Psoas muscle (tissue), 8 donors: ENCODE data around the gene DIP2C. TPM values are rescaled to one million over a fixed set of nuclear protein-coding genes. Genes with fewer than 3 reads are reported as not detected.

Experiments used
- ATAC-seq, 4 donors: fragments of 200-7000 bp; cut with Tn5 transposase; one replicate each; pipeline ENCODE4 v1.9.1; 2020; ENCODE audit warnings: moderate library complexity in 3 of 4, mild to moderate bottlenecking in 2 of 4
- DNase-seq, 2 donors: peaks; one replicate each; pipeline ENCODE4 v3.0.0-alpha.2; 2020
- H3K27ac ChIP-seq: fragments of 200-600 bp; one replicate; pipeline ENCODE4 v1.8.0; 2022
- H3K27me3 ChIP-seq, 3 donors: fragments of 200-600 bp in 1 of 3; one replicate each; pipeline versions ENCODE4 v1.6.1 to v1.8.0; 2013 to 2022; ENCODE audit warnings: low read length in 2 of 3, mild to moderate bottlenecking in 2 of 3, moderate library complexity in 1 of 3; ENCODE audit not compliant: insufficient read depth in 3 of 3
- H3K36me3 ChIP-seq, 2 donors: fragments of 200-600 bp in 1 of 2; one replicate each; pipeline versions ENCODE4 v1.6.1 to v1.8.0; 2013 to 2022; ENCODE audit warnings: low read depth in 1 of 2, mild to moderate bottlenecking in 1 of 2, moderate library complexity in 1 of 2; ENCODE audit not compliant: insufficient read depth in 1 of 2
- H3K4me1 ChIP-seq: fragments of 200-600 bp; one replicate; pipeline ENCODE4 v1.8.0; 2022
- H3K4me3 ChIP-seq: fragments of 200-600 bp; one replicate; pipeline ENCODE4 v1.8.0; 2022; ENCODE audit warnings: mild to moderate bottlenecking
- H3K9me3 ChIP-seq: fragments of 200-600 bp; one replicate; pipeline ENCODE4 v1.8.0; 2022
- WGBS, 3 donors: extraction: QIAGEN DNeasy Blood & Tissue Kit; methylation state at CpG; one replicate each; pipeline versions ENCODE4 v1.1.6 to v1.1.7; 2013; 5-methylcytosine and 5-hydroxymethylcytosine counted together
- intact Hi-C, 2 donors: fragments of 100-400 bp; cut with DNase I; formaldehyde crosslinking; loops; one replicate each; pipeline versions ENCODE4 v1.11.0 to v1.14.2; 2022
- polyA plus RNA-seq, 3 donors: library from polyadenylated mRNA; stranded (reverse); fragments of 200-250 nt; gene quantifications; one replicate each; pipeline ENCODE4 v1.2.3, GENCODE V29; 2013
- total RNA-seq, 4 donors: library from RNA; stranded (reverse); fragmentation: NEBNext Ultra II Directional in 2 of 4; extraction: Animal tissue kit (Norgen Biotek cat#: 25700) in 2 of 4; gene quantifications; one replicate each; pipeline versions ENCODE4 v1.2.1 to v1.2.4, GENCODE V29; 2021 to 2023
- TF ChIP-seq, protein P1 (sequence below): fragments of 200-600 bp; IDR thresholded peaks from one replicate; pipeline ENCODE4 v1.8.0; 2022; ENCODE audit warnings: antibody characterized with exemption
- donor health status: healthy with polysubstance abuse.
- donor health status: DM: no; HTN: no; CAD: no; lungs with moderate emphysema.
- donor health status: Bipolar disorder and iron deficiency.
- donor health status: healthy.
- donor health status: DM: yes; HTN: yes; CAD: no.
- donor health status: DM: no; HTN: no; CAD: no.
- donor health status: DM: no; HTN: no; CAD: no.
- donor health status: DM: yes; HTN: yes; CAD: no.

Gene DIP2C
- total and polyA plus RNA-seq, 7 donors = 7.7 to 32.0 (median 25.0) TPM

DNA sequence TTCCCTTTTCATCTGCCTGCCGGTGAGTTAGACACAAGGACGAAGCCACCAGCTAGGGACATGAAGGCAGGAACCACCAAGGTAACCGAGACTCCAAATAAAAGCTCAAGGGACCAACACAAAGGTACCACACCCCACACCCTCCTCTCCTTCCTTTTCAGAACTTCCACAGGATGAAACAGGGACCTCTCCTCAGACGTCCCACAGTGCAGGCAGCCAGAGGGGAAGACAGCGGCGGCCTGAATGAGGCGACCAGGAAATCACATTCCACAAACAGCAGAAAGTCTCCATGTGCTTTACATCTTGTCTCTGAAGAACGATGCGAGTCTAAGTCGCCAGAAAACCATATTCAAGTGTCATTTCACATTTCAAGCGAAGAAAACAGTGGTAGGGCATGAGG, 97.8 kb downstream of the DIP2C start:
- DNase-seq (no peak), ATAC-seq (no peak)
- WGBS, 3 donors = 84 to 88% (median 85%) methylated on average over 11 of the region's 11 CpGs
- H3K36me3 ChIP-seq = no peaks in the 10 kb centered on the region
- H3K27ac ChIP-seq = no peak overlapping the region
- no peak overlapping the region for H3K4me3 ChIP-seq
- no peaks in the 10 kb centered on the region for H3K27me3 ChIP-seq
- TF ChIP-seq, protein P1, sequence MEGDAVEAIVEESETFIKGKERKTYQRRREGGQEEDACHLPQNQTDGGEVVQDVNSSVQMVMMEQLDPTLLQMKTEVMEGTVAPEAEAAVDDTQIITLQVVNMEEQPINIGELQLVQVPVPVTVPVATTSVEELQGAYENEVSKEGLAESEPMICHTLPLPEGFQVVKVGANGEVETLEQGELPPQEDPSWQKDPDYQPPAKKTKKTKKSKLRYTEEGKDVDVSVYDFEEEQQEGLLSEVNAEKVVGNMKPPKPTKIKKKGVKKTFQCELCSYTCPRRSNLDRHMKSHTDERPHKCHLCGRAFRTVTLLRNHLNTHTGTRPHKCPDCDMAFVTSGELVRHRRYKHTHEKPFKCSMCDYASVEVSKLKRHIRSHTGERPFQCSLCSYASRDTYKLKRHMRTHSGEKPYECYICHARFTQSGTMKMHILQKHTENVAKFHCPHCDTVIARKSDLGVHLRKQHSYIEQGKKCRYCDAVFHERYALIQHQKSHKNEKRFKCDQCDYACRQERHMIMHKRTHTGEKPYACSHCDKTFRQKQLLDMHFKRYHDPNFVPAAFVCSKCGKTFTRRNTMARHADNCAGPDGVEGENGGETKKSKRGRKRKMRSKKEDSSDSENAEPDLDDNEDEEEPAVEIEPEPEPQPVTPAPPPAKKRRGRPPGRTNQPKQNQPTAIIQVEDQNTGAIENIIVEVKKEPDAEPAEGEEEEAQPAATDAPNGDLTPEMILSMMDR = no peak
- intact Hi-C loops = no loop called here
- peaks cover 35% of the 10 kb centered on the region for H3K4me1 ChIP-seq
- H3K9me3 ChIP-seq = no peaks in the 10 kb centered on the region

DNA sequence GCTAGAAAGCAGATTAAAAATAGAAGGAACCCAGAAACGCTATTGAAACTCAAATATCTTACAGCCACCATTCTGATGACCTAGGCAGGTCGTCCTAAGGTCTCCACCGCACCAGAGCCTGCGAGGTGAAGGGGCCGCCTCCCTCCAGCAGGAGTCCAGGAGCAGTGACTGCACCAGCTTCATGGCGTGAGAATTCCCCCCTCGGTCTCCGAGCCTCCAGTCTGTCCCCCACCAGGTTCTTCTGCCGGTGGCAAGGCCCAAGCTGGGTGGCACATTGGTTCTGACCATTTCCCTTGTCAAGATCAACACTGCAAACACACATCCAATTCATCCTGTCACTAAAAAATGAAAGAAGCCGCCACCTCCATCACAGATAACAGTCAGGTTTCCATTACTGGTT, 98.7 kb downstream of the DIP2C start:
- no peak for DNase-seq

DNA sequence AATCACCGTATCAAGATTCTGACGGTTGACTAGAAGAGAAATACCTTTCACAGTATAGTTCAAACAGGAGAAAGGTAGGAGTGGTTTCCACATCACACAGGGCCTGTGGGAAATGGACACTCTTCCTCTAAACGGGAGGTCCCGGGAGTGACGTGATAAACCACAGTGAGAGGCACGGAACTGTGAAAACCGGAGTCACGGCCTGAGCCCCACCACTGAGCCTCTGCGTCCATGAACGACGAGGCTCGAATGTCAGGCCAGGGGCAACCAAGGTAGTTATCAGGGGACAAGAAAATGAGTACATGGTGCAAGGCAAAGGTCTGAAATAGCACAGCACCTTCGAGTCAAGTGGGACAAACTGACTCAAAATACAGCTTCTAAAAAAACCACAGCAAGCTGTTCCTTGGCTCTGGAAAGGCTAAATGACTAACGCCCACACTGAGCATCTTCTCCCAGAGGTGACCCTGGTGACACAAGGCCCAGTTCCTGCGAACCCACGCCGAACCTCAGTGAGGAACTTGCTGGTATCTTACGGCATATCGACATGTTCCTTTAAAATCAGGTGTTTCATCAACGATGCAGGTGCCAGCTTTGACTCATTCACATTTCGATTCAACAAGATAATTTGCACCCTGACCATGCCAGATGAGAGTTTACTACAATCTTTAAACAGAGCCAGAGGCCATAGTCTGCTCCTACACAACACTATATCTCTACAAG, 99.3 kb downstream of the DIP2C start:
- H3K9me3 ChIP-seq = no peaks in the 10 kb centered on the region
- peaks cover 47% of the 10 kb centered on the region for H3K4me1 ChIP-seq
- 78 to 82% (median 78%) methylated on average over 21 of the region's 21 CpGs for WGBS, 3 donors

More for the DNA sequence above, 98.7 kb downstream of the DIP2C start:
- Histone ChIP-seq H3K27ac (no peak overlapping the region), H3K4me1 (peaks cover 42% of the 10 kb centered on the region), H3K36me3 (no peaks in the 10 kb centered on the region), H3K9me3 (no peaks in the 10 kb centered on the region), H3K4me3 (no peak overlapping the region), H3K27me3 (no peaks in the 10 kb centered on the region)
- WGBS, 3 donors = 94 to 96% (median 96%) methylated on average over 10 of the region's 10 CpGs
- intact Hi-C loops = no loop called here
- TF ChIP-seq, protein P1 = no peak
- no peak for ATAC-seq

DNA sequence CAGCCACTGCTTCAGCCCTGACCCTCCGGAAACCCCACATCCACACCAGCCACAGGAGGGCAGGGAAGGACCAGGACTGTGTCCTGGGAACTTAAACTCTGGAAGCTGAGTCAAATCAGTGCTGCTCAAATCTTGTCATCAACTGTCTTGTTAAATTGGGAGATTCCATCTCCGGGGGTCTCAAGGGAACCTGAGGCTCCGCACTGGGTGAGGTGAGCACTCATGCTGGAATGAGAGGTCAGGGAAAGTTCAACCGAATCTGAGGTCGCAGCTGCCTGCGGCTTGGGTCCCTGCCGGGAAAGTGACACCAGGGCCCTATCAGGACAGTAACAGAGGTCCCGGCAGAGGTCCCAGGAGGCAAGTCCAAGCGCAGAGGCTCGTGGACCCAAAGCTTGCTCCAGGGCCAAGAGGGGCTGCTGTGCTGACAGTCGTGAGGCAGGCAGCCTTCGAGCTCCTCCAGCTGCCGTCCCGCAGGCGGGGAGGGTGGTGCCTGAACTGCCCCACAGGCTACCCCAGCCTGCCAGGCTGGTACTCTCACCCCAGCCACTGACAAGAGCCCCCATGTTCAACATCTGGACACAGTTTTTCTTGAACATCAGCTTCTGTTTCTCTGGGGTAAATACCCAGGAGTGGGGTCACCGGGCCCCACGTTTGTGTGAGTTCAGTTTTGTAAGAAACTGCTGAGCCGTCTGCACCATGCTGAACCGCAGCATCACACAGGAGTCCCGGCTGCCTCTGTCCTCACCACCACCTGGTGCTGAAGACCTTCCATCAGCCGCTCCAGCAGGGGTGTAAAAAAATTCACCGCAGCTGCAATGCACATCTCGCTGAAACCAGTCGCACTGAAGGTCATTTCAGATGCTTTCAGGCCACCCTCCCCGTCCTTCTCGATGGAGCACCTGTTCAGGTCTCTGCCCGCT, 101.0 kb downstream of the DIP2C start:
- Histone ChIP-seq H3K36me3 (no peaks in the 10 kb centered on the region), H3K27ac (peak overlapping the region; percentile 21), H3K4me3 (peak overlapping the region; percentile 5), H3K9me3 (no peaks in the 10 kb centered on the region), H3K4me1 (peaks cover 47% of the 10 kb centered on the region), H3K27me3 (no peaks in the 10 kb centered on the region)
- ATAC-seq (peak; percentile 83 to 90 (median 88)), DNase-seq (peak; percentile 60 to 84)
- TF ChIP-seq, protein P1 = peak; percentile 43
- 32 to 45% (median 33%) methylated on average over 27 of the region's 27 CpGs for WGBS, 3 donors
- intact Hi-C loops = loop anchor here in 1 of 2 donors (2.0 to 5.0 kb wide), 2 partner anchors 26 to 199 kb away; no protein-coding TSS in a partner anchor

More for the DNA sequence above, 99.3 kb downstream of the DIP2C start:
- peak in 2 of 4 donors; percentile 34 to 61 for ATAC-seq
- DNase-seq = no peak
- TF ChIP-seq, protein P1 = no peak
- intact Hi-C loops = loop anchor here in 1 of 2 donors (2.0 to 5.0 kb wide), 2 partner anchors 25 to 197 kb away; no protein-coding TSS in a partner anchor
- Histone ChIP-seq H3K27me3 (no peaks in the 10 kb centered on the region), H3K27ac (no peak overlapping the region), H3K36me3 (no peaks in the 10 kb centered on the region), H3K4me3 (no peak overlapping the region)
